Neural crest cell (in vitro differentiated cells): ENCODE data around the gene TFAP2B. TPM values are rescaled to one million over a fixed set of nuclear protein-coding genes. Genes with fewer than 3 reads are reported as not detected.

ENCODE experiments used
- DNase-seq: peaks from one replicate; pipeline ENCODE4 v3.0.0; 2021; ENCODE audit warnings: low read depth, mixed read lengths, low spot score
- H3K27ac Mint-ChIP-seq: one replicate; pipeline ENCODE4 v1.8.0; 2021; ENCODE audit warnings: mild to moderate bottlenecking, mixed read lengths; ENCODE audit not compliant: unreplicated experiment
- H3K27me3 Mint-ChIP-seq: 2 replicates; pipeline ENCODE4 v1.8.0; 2021; ENCODE audit warnings: low read depth, mild to moderate bottlenecking, mixed read lengths
- H3K36me3 Mint-ChIP-seq: 2 replicates; pipeline ENCODE4 v1.8.0; 2021; ENCODE audit warnings: low read depth, mild to moderate bottlenecking, mixed read lengths
- H3K4me1 Mint-ChIP-seq: 2 replicates; pipeline ENCODE4 v1.8.0; 2021; ENCODE audit warnings: mixed read lengths
- H3K4me3 Mint-ChIP-seq: one replicate; pipeline ENCODE4 v1.8.0; 2021; ENCODE audit warnings: mild to moderate bottlenecking, mixed read lengths
- H3K9me3 Mint-ChIP-seq: 2 replicates; pipeline ENCODE4 v1.8.0; 2021; ENCODE audit warnings: mixed read lengths
- total RNA-seq: library from RNA; stranded (reverse); gene quantifications from 2 replicates; pipeline ENCODE4 v1.2.1, GENCODE V29; 2021
- TF ChIP-seq, protein P1 (sequence below): fragments of 200-600 bp; sonication (generic); conservative IDR thresholded peaks from 2 replicates; pipeline ENCODE4 v1.5.0; 2021; ENCODE audit warnings: antibody characterized with exemption, mild to moderate bottlenecking

Gene TFAP2B
- total RNA-seq, 1 donor from 2014 or later = 66.1 TPM

DNA sequence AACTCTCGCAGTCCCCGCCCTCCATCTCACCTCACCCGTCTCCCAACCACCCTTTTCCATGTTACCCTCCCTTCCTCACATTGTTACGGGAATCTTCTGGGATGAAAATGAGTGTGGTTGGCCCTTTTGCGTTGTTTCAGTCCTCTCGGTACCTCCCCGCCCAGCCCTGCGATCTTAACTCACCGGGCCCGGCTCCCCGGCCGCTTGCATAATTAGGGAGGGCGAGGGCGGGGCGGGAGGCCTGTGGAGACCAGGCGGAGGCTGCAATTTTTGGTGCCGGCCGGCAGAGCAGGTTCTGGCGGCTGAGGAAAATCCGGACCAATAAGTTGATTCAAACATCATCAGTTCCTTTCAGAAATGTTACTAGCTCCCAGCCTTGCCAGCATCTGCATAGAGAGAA is 25.2 kb downstream of the TFAP2B start:
- no peak for DNase-seq
- peaks cover 24% of the 10 kb centered on the region for H3K36me3 Mint-ChIP-seq
- H3K9me3 Mint-ChIP-seq = no peaks in the 10 kb centered on the region
- peaks cover 99% of the 10 kb centered on the region for H3K27me3 Mint-ChIP-seq
- TF ChIP-seq, protein P1, sequence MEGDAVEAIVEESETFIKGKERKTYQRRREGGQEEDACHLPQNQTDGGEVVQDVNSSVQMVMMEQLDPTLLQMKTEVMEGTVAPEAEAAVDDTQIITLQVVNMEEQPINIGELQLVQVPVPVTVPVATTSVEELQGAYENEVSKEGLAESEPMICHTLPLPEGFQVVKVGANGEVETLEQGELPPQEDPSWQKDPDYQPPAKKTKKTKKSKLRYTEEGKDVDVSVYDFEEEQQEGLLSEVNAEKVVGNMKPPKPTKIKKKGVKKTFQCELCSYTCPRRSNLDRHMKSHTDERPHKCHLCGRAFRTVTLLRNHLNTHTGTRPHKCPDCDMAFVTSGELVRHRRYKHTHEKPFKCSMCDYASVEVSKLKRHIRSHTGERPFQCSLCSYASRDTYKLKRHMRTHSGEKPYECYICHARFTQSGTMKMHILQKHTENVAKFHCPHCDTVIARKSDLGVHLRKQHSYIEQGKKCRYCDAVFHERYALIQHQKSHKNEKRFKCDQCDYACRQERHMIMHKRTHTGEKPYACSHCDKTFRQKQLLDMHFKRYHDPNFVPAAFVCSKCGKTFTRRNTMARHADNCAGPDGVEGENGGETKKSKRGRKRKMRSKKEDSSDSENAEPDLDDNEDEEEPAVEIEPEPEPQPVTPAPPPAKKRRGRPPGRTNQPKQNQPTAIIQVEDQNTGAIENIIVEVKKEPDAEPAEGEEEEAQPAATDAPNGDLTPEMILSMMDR = peak; percentile 47
- no peak overlapping the region for H3K27ac Mint-ChIP-seq
- peak overlapping the region; percentile 36 for H3K4me3 Mint-ChIP-seq
- H3K4me1 Mint-ChIP-seq = peaks cover 64% of the 10 kb centered on the region

DNA sequence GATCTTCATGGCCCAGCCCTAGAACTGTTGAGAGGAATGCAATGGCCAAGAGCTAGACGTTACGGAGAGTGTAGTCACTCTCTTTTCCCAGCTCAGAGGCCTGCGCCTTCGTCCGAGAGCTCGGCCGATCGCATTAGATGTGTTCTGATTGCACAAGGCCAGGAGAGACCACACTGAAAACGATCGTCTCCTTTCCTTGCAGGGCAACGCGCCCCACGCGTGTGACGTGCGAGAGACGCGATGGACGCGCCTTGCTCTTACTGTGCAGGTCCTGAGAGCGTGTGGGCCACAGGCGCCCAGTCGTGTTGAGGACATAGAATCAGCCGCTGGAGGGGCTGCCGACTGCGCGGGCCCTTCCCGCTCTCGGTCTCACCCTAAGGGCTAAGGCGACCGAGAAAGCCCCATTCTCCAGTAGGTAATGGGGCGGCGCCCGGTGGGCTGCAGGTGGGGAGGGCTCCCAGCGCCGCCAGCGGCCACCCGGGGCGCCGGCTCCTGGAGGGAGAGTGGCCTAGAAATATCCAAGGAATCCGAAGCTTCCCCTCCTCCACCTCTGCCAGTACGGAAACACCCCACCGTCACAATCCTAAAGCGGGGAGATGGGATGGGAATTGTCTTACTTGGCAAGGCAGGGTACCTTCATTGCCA is 26.9 kb downstream of the TFAP2B start:
- Mint-ChIP-seq H3K4me1 (peaks cover 76% of the 10 kb centered on the region), H3K4me3 (peak overlapping the region; percentile 35), H3K36me3 (peaks cover 22% of the 10 kb centered on the region), H3K27me3 (peaks cover 99% of the 10 kb centered on the region), H3K9me3 (no peaks in the 10 kb centered on the region), H3K27ac (no peak overlapping the region)
- TF ChIP-seq, protein P1 = no peak
- no peak for DNase-seq

DNA sequence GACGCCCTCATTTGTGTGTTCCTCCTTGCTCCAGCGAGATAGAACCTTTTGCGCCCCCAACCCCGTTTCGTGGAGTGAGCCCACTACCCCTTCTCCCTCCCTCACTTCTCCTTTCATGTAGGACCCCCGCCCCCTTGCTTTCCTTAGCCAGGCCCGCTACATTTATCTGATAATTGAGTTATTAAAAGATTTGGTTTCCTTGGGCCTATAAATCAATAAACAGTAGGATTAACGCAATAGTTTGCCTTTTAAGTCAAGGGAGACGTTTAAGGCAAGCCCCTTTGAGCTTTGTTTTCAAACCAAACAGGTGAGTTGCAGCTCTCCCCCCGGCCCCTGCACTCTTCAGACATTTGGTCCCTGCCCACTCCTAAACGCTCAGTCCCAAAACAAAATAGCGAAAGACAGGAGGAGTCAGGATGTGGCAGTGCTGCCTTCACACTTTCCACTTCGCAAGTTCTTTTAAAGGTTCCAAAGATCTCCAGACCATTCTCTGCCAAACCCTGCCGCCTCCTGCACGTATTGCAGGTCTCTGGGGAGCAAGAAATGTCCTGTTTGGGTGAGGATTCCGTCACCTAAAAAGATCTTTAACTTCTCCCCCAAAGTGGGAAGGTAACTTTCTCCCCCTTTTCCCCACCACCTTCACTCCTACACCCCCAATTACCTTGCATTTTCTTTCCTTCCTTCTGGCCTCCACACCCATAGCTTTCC is 27.6 kb downstream of the TFAP2B start:
- Mint-ChIP-seq H3K27ac (no peak overlapping the region), H3K36me3 (peaks cover 20% of the 10 kb centered on the region), H3K27me3 (peaks cover 99% of the 10 kb centered on the region), H3K4me3 (peak overlapping the region; percentile 35), H3K4me1 (peaks cover 77% of the 10 kb centered on the region), H3K9me3 (no peaks in the 10 kb centered on the region)
- no peak for DNase-seq
- TF ChIP-seq, protein P1 = no peak

DNA sequence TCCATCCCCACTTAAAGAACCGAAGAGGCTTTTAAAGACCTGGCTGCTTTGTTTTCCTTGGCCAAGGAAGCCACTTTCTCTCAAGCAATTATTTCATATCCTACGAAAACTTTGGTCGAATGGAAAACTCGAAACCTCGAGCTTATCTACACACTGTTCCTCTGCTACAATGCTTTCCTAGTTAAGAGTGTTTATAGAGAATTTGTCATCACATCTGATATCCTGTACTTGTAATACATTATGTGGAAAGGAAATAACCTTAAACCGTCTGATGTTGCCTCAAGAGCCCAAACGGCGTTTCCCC is 28.1 kb downstream of the TFAP2B start:
- Mint-ChIP-seq H3K4me1 (peaks cover 82% of the 10 kb centered on the region), H3K36me3 (peaks cover 20% of the 10 kb centered on the region), H3K27me3 (peaks cover 99% of the 10 kb centered on the region), H3K27ac (no peak overlapping the region), H3K9me3 (no peaks in the 10 kb centered on the region), H3K4me3 (peak overlapping the region; percentile 35)
- no peak for DNase-seq
- TF ChIP-seq, protein P1 = no peak

DNA sequence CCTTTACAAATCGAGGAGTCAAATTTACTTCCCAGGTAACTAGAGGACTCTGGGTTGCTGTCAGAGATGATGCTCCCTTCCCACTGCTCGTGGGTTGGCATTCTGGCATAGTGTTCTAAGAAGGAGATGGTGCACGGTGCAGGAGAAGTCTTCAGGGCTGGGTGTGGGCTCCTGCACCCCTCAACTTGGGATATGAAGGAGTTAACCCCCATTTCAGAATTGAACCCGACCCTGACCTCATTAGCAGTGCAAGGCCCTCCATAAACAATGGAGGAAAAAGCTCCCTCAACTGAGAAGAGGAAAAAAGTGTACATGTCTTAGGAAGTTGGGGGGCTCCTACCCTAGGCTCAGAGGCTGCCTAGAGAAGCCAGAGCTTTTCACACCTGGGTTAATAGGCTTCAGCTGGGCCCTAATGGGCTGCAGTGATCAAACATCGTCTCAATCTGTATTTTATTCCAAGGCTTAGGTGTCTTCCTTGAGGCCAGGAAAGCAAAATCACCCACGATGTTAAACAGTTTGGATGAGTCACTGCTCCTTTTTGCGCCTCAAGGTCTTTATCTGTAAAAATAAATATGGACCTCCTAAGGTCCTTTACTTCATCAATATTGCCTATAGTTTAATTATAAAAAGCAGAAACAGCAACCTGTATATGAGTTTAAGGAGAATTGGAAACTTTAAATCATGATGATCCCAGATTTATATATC is 29.4 kb downstream of the TFAP2B start:
- Mint-ChIP-seq H3K4me3 (peak overlapping the region; percentile 89), H3K27ac (no peak overlapping the region), H3K27me3 (peaks cover 99% of the 10 kb centered on the region), H3K36me3 (peaks cover 18% of the 10 kb centered on the region), H3K9me3 (no peaks in the 10 kb centered on the region), H3K4me1 (peaks cover 85% of the 10 kb centered on the region)
- DNase-seq = no peak
- TF ChIP-seq, protein P1 = no peak
